GM12892 (cell line): Measurements from ENCODE around the gene KIF1B.
"Not testable (repeated sequence)": the region's sequence is repeated elsewhere in the genome, so short reads cannot be mapped to it uniquely, and the experiment has no call there.

Source experiments
- DNase-seq: peaks from one replicate; pipeline ENCODE4 v3.0.0; 2011; ENCODE audit not compliant: insufficient read length
- FAIRE-seq: peaks from 2 replicates; lab custom pipeline; 2011; peaks lifted over from hg19 to GRCh38; lab: Jason Lieb, UNC
- POLR2A ChIP-seq: IDR thresholded peaks from 2 replicates; pipeline ENCODE4 v1.6.1; 2011; ENCODE audit warnings: low read depth, low read length, control low read depth
- POLR2AphosphoS5 ChIP-seq: IDR thresholded peaks from 2 replicates; pipeline ENCODE4 v1.6.1; 2011; ENCODE audit warnings: low read depth, low read length, control low read depth
- TAF1 ChIP-seq: IDR thresholded peaks from 2 replicates; pipeline ENCODE4 v1.6.1; 2011; ENCODE audit warnings: low read depth, mild to moderate bottlenecking, control low read depth, low read length, borderline replicate concordance

Gene KIF1B

GRCh38 chr1:10250663-10251062 is 40.3 kb downstream of the KIF1B start:
- TF ChIP-seq POLR2AphosphoS5 (no peak), TAF1 (no peak), POLR2A (no peak)
- FAIRE-seq (no peak), DNase-seq (no peak)

DNA sequence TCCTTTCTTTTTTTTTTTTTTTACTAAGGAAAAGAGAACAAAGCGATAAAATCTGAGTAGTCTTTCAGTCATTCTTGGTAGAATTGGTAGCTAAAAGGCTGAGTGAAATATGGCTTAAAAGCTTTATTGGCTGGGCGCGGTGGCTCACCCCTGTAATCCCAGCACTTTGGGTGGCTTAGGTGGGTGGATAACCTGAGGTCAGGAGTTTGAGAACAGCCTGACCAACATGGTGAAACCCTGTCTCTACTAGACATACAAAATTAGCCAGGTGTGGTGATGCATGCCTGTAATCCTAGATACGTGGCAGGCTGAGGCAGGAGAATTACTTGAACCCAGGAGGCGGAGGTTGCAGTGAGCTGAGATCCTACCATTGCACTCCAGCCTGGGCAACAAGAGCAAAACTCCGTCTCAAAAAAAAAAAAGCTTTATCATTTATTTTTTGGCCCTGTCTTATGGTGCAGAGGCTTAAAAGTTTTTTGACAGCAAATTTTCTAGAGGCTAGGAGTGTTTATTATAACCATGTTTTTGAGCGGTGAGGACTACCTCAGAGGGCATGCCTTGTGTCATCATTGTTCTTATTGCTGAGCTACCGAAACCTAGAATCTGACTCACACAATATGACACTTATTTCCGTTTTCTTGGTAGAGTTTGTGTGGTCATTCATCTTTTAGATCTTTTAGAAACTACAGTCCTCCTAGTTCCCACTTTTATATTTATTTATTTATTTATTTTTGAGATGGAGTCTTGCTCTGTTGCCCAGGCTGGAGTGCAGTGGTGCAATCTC is 41.1 kb downstream of the KIF1B start:
- not testable (repeated sequence) for DNase-seq, FAIRE-seq

DNA sequence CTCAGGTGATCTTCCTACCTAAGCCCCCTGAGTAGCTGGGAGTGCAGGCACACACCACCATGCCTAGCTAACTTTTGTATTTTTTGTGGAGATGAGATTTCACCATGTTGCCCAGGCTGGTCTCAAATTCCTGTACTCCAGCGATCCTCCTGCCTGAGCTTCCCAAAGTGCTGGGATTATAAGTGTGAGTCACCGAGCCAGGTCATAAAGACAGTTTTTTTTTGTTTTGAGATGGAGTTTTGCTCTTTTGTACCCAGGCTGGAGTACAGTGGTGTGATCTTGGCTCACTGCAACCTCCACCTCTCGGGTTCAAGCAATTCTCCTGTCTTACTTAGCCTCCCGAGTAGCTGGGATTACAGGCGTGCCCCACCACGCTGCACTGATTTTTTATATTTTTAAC is 42.1 kb downstream of the KIF1B start:
- TF ChIP-seq TAF1 (no peak), POLR2AphosphoS5 (no peak), POLR2A (no peak)
- FAIRE-seq, result no peak
- no peak for DNase-seq

DNA sequence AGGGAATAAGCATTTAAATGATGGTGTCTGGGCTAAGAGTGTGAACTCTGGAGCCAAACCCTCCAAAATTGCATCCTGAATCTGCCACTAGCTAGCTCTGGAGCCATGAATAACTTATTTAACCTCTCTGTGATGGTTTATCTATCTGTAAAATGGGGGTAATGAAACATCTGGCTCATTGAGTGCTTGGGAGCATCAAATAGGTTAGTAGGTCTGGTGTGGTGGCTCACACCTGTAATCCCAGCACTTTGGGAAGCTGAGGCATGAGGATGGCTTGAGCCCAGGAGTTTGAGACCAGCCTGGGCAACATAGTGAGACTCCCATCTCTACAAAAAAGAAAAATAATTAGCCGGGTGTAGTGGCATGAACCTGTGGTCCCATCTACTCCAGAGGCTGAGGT is 42.8 kb downstream of the KIF1B start:
- FAIRE-seq, result no peak
- no peak for TF ChIP-seq TAF1
- TF ChIP-seq POLR2AphosphoS5, result no peak
- no peak for TF ChIP-seq POLR2A
- DNase-seq, result no peak

DNA sequence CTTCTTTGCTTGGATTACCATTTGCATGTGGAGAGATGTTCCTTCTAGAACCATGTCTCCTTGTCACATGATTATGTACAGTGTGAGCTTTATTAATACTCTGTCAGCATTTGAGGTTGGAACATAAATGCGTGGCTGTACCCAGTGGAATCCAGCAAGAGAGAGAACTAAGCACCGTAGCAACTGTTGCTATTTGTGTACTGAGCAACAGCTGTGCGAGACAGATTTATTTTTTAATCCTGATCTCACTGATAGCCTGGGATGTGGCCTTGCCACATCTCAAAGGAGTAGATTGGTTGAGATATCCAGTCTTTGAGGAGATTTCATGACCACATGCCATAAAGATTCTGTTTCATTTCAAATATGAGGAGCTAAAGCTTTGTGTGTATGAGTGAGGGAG is 43.4 kb downstream of the KIF1B start:
- FAIRE-seq (no peak), DNase-seq (no peak)
- TF ChIP-seq POLR2AphosphoS5, result no peak
- TF ChIP-seq POLR2A, result no peak
- TF ChIP-seq TAF1, result no peak

DNA sequence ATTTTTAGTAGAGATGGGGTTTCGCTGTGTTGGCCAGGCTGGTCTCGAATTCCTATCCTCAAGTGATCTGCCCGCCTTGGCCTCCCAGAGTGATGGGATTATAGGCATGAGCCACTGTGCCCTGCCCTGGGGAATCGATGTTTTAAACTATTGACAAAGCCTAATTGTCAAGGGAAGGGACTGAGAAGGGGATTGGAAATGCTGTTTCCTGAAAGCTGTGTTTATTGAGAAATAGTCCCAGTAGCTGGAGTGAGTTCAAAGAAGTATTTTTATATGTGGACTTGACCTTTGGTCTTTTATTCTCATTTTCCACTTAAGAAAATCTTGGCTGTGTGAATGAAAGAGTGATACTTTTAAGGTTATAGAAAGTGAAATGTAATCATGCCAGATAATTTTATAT is 47.5 kb downstream of the KIF1B start:
- FAIRE-seq, result no peak
- TF ChIP-seq POLR2AphosphoS5 (no peak), TAF1 (no peak), POLR2A (no peak)

DNA sequence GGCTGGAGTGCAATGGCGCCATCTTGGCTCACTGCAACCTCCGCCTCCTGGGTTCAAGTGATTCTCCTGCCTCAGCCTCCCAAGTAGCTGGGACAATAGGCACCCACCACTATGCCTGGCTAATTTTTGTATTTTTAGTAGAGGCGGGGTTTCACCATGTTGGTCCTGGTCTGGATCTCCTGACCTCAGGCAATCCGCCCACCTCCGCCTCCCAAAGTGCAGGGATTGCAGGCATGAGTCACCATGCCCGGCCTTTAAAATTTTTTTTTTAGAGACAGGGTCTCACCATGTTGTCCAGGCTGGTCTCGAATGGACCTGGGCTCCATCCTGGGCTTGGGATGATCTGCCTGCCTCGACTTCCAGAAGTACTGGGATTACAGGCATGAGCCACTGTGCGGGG is 49.2 kb downstream of the KIF1B start:
- not testable (repeated sequence) for FAIRE-seq, DNase-seq

More for the DNA sequence above, 47.5 kb downstream of the KIF1B start:
- no peak for DNase-seq

GRCh38 chr1:10263450-10264082 is 53.2 kb downstream of the KIF1B start:
- TF ChIP-seq POLR2A (no peak), TAF1 (no peak), POLR2AphosphoS5 (no peak)
- DNase-seq (no peak), FAIRE-seq (no peak)

GRCh38 chr1:10265027-10265426 is 54.7 kb downstream of the KIF1B start:
- no peak for FAIRE-seq
- TF ChIP-seq POLR2A, result no peak
- no peak for TF ChIP-seq POLR2AphosphoS5
- DNase-seq, result no peak

DNA sequence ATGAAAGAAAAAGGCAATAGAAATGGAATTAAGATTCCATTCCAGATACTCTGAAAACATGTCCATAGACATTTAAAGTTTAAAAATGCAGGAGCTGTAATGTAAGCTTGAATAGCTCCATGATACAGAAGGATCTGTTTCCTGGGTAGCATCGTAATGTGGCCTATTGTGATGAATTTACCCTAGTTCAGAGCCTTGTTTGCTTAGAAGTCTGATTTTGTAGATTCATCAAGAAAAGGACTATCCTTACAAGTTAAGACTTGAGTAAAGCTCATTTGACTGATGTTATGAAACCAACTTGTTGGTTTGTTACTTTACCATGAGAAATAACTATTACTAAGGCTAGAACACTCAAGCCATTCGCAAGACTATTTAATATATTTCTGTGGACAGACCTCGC is 55.5 kb downstream of the KIF1B start:
- FAIRE-seq, result no peak
- DNase-seq, result no peak

DNA sequence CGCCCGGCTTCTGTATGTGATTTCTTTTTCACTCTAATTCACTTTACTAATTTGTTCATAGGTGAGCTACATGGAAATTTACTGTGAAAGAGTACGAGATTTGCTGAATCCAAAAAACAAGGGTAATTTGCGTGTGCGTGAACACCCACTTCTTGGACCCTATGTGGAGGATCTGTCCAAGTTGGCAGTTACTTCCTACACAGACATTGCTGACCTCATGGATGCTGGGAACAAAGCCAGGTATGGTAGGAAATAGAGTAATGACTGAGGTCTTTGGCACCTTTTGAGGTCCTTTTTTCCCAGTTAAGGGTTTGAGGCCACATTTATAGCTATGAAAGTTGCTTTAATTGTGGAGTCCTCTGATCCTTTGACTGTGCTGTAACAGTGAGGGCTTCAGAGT is 56.9 kb downstream of the KIF1B start:
- FAIRE-seq, result no peak
- no peak for DNase-seq

More for the DNA sequence above, 55.5 kb downstream of the KIF1B start:
- TF ChIP-seq TAF1 (no peak), POLR2AphosphoS5 (no peak), POLR2A (no peak)

DNA sequence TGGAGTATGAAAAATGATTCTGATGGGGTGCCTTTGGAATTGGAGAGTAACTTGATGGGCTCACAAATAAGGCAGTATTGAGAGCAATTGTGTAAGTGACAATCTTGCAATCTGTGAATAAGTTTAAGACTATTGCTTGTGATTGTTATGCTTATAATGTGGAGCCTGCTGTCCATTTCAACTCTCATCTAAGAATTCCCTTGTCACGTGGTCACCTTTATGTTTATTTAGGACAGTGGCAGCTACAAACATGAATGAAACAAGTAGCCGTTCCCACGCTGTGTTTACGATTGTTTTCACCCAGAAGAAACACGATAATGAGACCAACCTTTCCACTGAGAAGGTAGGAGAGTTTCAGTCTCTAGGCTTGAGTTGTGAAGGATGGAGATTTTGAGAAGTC is 57.6 kb downstream of the KIF1B start:
- DNase-seq (no peak), FAIRE-seq (no peak)
- TF ChIP-seq POLR2AphosphoS5 (no peak), TAF1 (no peak), POLR2A (no peak)

More for the DNA sequence above, 56.9 kb downstream of the KIF1B start:
- TF ChIP-seq TAF1 (no peak), POLR2AphosphoS5 (no peak), POLR2A (no peak)

- TF ChIP-seq POLR2A (no peak), TAF1 (no peak), POLR2AphosphoS5 (no peak)
- DNase-seq (no peak), FAIRE-seq (no peak)
Observed at GRCh38 chr1:10271090-10271489, 60.7 kb downstream of the KIF1B start.
